Activated CD4-positive, CD25-positive, alpha-beta regulatory T cell treated with anti-CD3 and anti-CD28 coated beads, Interleukin-2, amount 50 U/mL, for 16 hours (primary cell): ENCODE data around the gene FOXL2.

Experiments used
- DNase-seq: peaks from one replicate; pipeline ENCODE4 v3.0.0-alpha.2; 2020; ENCODE audit warnings: low read depth, low spot score

The FOXL2 gene

GRCh38 chr3:138946663-138947494 is at the start of gene FOXL2, which contains the start of gene FOXL2NB:
Gene FOXL2, minus strand, starts transcription at chr3:138947137. Its CDS starts 415 bp downstream, at chr3:138946722.
Gene FOXL2NB, plus strand, starts transcription at chr3:138947217. Its CDS starts 148 bp downstream, at chr3:138947365.
- no peak for DNase-seq

- DNase-seq, result no peak
These were observed 48.8 kb upstream of the FOXL2 start for GRCh38 chr3:138995706-138996105.

- DNase-seq, result no peak
These were observed 40.2 kb upstream of the FOXL2 start for GRCh38 chr3:138987181-138987580.

GRCh38 chr3:138985932-138986331 is 39.0 kb upstream of the FOXL2 start:
- no peak for DNase-seq

DNA sequence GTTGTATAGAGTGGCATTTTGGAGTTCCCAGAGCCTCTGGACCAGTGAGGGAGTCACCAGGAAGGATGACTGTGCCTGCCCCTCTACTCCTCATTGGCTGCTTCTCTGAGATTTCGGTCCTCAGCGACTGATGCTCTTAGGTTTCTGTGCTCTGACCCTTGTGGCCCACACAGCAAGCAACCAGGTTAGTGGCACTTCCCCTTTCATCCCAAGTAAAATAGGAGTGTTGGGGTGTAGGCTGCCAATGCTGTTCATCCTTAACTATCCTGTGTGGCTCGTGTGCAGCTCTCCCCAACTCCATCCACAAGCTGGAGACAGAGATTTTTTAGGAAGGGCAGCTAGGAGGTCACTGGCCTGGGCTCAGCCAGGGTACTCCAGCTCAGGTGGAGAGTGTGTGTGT is 37.9 kb upstream of the FOXL2 start:
- DNase-seq, result no peak

DNA sequence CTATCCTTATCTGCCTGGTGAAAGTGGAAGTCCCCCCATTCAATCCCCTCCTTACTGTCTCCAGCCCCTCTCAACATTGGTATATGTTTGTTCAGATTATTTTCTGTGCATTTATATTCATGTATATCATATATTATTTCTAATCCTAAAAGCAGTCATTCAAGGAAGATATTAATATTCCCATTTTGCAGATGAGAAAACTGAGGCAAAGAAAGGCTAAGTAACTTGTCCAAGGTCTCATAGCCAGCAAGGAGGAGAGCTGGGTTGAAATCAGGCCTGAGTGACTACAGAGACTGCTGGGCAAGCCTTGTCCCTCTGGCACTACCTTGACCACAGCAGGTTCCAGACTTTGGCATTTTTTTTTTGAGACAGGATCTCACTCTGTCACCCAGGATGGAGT is 29.1 kb upstream of the FOXL2 start:
- no peak for DNase-seq

GRCh38 chr3:138975351-138975750 is 28.4 kb upstream of the FOXL2 start:
- DNase-seq, result no peak

- DNase-seq, result no peak
These were observed 27.5 kb upstream of the FOXL2 start for GRCh38 chr3:138974462-138974861.

- DNase-seq, result no peak
These were observed 26.0 kb upstream of the FOXL2 start for GRCh38 chr3:138972941-138973340.

GRCh38 chr3:138971766-138972320 is 24.9 kb upstream of the FOXL2 start:
- no peak for DNase-seq

DNA sequence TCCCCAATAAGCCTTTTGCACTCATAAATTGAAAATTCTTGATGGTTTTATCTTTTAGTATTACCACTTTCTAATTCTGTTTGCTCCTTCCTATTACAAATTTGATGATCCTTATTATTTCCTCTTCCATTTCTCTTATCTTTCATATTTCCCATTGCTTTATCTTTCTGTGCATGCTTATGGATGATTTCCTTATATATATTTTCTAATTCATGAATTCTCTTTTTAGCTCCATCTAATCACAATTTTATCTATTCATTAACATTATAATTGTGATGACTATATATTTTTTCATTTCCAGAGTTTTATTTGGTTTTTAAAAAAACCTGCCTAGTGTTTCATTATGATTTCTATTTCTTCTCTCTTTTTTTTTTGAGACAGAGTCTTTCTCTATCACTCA is 18.0 kb upstream of the FOXL2 start:
- no peak for DNase-seq

- no peak for DNase-seq
These were observed 17.3 kb upstream of the FOXL2 start for GRCh38 chr3:138964264-138964663.

GRCh38 chr3:138962854-138963560 is 16.1 kb upstream of the FOXL2 start:
- no peak for DNase-seq

GRCh38 chr3:138960417-138960852 is 13.5 kb upstream of the FOXL2 start:
- DNase-seq, result no peak

DNA sequence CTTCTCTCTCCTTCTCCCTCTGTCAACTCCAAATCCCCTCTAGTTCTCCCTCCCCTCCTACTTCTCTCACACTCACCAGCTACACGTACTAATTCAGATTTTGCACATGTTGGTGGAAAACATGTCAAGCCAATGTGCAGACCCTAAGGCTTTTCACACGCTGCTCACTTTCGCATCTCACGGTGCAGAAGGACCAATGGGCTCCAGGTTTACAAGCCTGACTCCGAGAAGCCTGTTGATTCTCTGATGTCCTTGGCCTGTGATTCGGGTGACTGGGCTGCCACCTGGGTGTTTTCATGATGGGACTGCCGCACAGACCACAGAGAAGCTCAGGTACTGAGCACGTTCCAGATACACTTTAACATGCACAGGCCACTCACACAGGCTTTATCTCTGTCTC is 3.8 kb upstream of the FOXL2 start:
- no peak for DNase-seq

- no peak for DNase-seq
These were observed 3.2 kb upstream of the FOXL2 start for GRCh38 chr3:138950006-138950644.

- DNase-seq, result no peak
These were observed 2.6 kb upstream of the FOXL2 start for GRCh38 chr3:138949445-138950005.

GRCh38 chr3:138949002-138949418 is 2.1 kb upstream of the FOXL2 start:
- no peak for DNase-seq

- DNase-seq, result no peak
These were observed 1.5 kb upstream of the FOXL2 start for GRCh38 chr3:138948371-138949001.

- no peak for DNase-seq
These were observed 671 bp upstream of the FOXL2 start for GRCh38 chr3:138947495-138948121.
